CD4-positive, alpha-beta memory T cell (primary cell): ENCODE measurements around the gene SPATA46. TPM values are rescaled to one million over a fixed set of nuclear protein-coding genes. Genes with fewer than 3 reads are reported as not detected.

Source experiments
- CTCF ChIA-PET: fragments of 350-600 bp; sonication (Branson Sonifier 250); formaldehyde crosslinking; loops from one replicate; lab custom pipeline; 2021; ENCODE audit warnings: inconsistent platforms; ENCODE audit not compliant: partially characterized antibody; lab: Charles Lee
- POLR2A ChIA-PET: fragments of 350-600 bp; sonication (Branson Sonifier 250); formaldehyde crosslinking; loops from one replicate; lab custom pipeline; 2021; ENCODE audit not compliant: partially characterized antibody; lab: Charles Lee
- DNase-seq, 5 donors: peaks; one replicate each; pipeline versions ENCODE4 v3.0.0 to v3.0.0-alpha.2; 2020 to 2022; ENCODE audit warnings: mixed read lengths in 1 of 5
- H3K27ac ChIP-seq: one replicate; pipeline ENCODE4 v1.7.0; 2013; ENCODE audit warnings: low read depth, low read length
- H3K27me3 ChIP-seq: 2 replicates; pipeline ENCODE4 v1.7.0; 2013; ENCODE audit warnings: mild to moderate bottlenecking, low read length, moderate library complexity; ENCODE audit not compliant: insufficient read depth
- H3K36me3 ChIP-seq: 2 replicates; pipeline ENCODE4 v1.7.0; 2013; ENCODE audit warnings: mild to moderate bottlenecking, low read length, moderate library complexity; ENCODE audit not compliant: insufficient read depth
- H3K4me1 ChIP-seq: 2 replicates; pipeline ENCODE4 v1.7.0; 2013; ENCODE audit warnings: mild to moderate bottlenecking, low read length, moderate library complexity; ENCODE audit not compliant: insufficient read depth
- H3K4me3 ChIP-seq, 2 donors: one replicate each; pipeline ENCODE4 v1.7.0; 2013; ENCODE audit warnings: low read length in 2 of 2, mild to moderate bottlenecking in 1 of 2
- H3K9me3 ChIP-seq, 2 donors: one replicate each; pipeline ENCODE4 v1.7.0; 2013; ENCODE audit warnings: low read length in 2 of 2, control low read depth in 1 of 2; ENCODE audit not compliant: control insufficient read depth in 1 of 2
- H3K27ac Mint-ChIP-seq, 7 donors: one replicate each; pipeline ENCODE4 v1.8.0; 2020 to 2021; ENCODE audit warnings: mixed read lengths in 7 of 7, mild to moderate bottlenecking in 6 of 7, inconsistent platforms in 3 of 7, moderate library complexity in 3 of 7
- H3K27me3 Mint-ChIP-seq, 2 donors: one replicate each; pipeline ENCODE4 v1.8.0; 2020 to 2021; ENCODE audit warnings: mixed read lengths in 2 of 2
- H3K36me3 Mint-ChIP-seq, 2 donors: one replicate each; pipeline ENCODE4 v1.8.0; 2020 to 2021; ENCODE audit warnings: mixed read lengths in 2 of 2, inconsistent platforms in 1 of 2, mild to moderate bottlenecking in 1 of 2
- H3K4me1 Mint-ChIP-seq, 4 donors: one replicate each; pipeline ENCODE4 v1.8.0; 2020 to 2021; ENCODE audit warnings: mixed read lengths in 4 of 4, mild to moderate bottlenecking in 1 of 4
- H3K4me3 Mint-ChIP-seq, 8 donors: one replicate each; pipeline ENCODE4 v1.8.0; 2020 to 2021; ENCODE audit warnings: mixed read lengths in 8 of 8, mild to moderate bottlenecking in 7 of 8, moderate library complexity in 6 of 8, inconsistent platforms in 3 of 8
- H3K9me3 Mint-ChIP-seq, 8 donors: one replicate each; pipeline ENCODE4 v1.8.0; 2020 to 2021; ENCODE audit warnings: mixed read lengths in 8 of 8, mild to moderate bottlenecking in 5 of 8, inconsistent platforms in 3 of 8, moderate library complexity in 1 of 8
- intact Hi-C: fragments of 100-400 bp; cut with micrococcal nuclease; formaldehyde crosslinking; loops from one replicate; pipeline ENCODE4 v1.15.1; 2023
- polyA plus RNA-seq, 2 donors: library from polyadenylated mRNA; unstranded; fragments of 300-500 nt; fragmentation: Illumina TruSeq; gene quantifications; one replicate each; pipeline ENCODE4 v1.2.3, GENCODE V29; 2021
- total RNA-seq, 2 experiments: library from RNA; stranded (reverse); gene quantifications; one replicate each; pipeline ENCODE4 v1.2.3, GENCODE V29; 2021

Gene SPATA46
- total and polyA plus RNA-seq, 4 experiments from 2014 or later, result not detected

DNA sequence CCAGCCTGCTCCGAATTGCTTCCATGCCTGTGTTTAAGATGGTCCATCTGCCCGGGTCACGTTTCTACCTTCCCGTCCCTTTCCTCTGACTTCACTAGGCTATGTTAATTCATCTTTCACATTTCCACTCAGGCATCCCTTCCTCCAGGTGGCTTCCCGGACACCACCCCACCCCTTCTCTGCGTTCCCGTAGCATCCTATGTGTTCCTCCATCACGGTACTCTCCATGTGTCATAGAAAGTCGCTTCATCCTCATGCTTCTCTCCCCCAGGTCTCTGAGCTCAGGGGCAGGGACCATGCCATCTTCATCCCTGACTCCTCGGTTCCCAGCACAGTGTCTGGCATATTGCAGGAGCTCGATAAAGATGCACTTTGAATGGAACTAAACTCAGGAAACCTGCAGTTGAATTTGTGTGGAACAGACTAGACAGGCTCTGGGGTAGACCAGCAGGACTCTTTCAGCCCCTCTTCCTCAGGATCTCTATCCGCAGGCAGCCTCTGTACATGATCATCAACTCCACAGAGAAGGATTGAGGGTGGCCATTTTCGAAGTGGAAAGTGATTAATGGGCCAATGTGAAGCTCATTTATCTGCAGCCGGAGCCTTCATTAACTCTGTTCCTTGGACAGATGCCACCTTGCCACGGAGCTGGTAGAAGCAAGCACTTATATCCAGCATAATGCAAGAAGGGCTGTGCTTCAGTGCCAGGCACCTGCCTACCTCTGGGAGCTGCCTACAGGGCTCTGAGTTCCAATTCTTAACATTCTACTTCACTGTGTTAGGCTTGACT, 13.9 kb upstream of the SPATA46 start:
- H3K36me3 ChIP-seq, result no peaks in the 10 kb centered on the region
- H3K4me1 ChIP-seq, result no peaks in the 10 kb centered on the region
- H3K36me3 Mint-ChIP-seq, result no peaks in the 10 kb centered on the region
- no peaks in the 10 kb centered on the region for H3K9me3 ChIP-seq
- no peak overlapping the region for H3K4me3 ChIP-seq
- H3K9me3 Mint-ChIP-seq, result no peaks in the 10 kb centered on the region
- H3K4me1 Mint-ChIP-seq, result peaks cover 0 to 6% (median 0%) of the 10 kb centered on the region in 4 donors
- H3K4me3 Mint-ChIP-seq, result no peak overlapping the region
- H3K27me3 ChIP-seq, result no peaks in the 10 kb centered on the region
- POLR2A ChIA-PET, result no interaction called here
- DNase-seq, result no peak
- H3K27me3 Mint-ChIP-seq, result peaks cover 7 to 20% of the 10 kb centered on the region in 2 donors
- CTCF ChIA-PET, result interaction anchor here (1.4 to 2.0 kb wide), 3 partner anchors 8 to 19 kb away, joined by 3 to 5 read pairs (median 4); no protein-coding TSS in a partner anchor
- H3K27ac ChIP-seq, result no peak overlapping the region
- intact Hi-C loops, result loop anchor here (5.0 kb wide), 2 partner anchors 528 to 598 kb away; no protein-coding TSS in a partner anchor
- no peak overlapping the region for H3K27ac Mint-ChIP-seq

GRCh38 chr1:162389971-162390370, 13.3 kb upstream of the SPATA46 start:
- Histone ChIP-seq H3K4me3 (no peak overlapping the region), H3K9me3 (no peaks in the 10 kb centered on the region), H3K4me1 (no peaks in the 10 kb centered on the region), H3K36me3 (no peaks in the 10 kb centered on the region), H3K27me3 (no peaks in the 10 kb centered on the region), H3K27ac (no peak overlapping the region)
- intact Hi-C loops, result loop anchor here (5.0 kb wide), 2 partner anchors 528 to 598 kb away; no protein-coding TSS in a partner anchor
- no peak overlapping the region for H3K4me3 Mint-ChIP-seq
- no peaks in the 10 kb centered on the region for H3K9me3 Mint-ChIP-seq
- H3K4me1 Mint-ChIP-seq, result peaks cover 0 to 6% (median 0%) of the 10 kb centered on the region in 4 donors
- H3K36me3 Mint-ChIP-seq, result no peaks in the 10 kb centered on the region
- POLR2A ChIA-PET, result no interaction called here
- H3K27me3 Mint-ChIP-seq, result peaks cover 7 to 20% of the 10 kb centered on the region in 2 donors
- DNase-seq, result no peak
- CTCF ChIA-PET, result interaction anchor here (1.4 kb wide), 1 partner anchor 11 kb away, joined by 3 read pairs; no protein-coding TSS in a partner anchor
- H3K27ac Mint-ChIP-seq, result no peak overlapping the region

DNA sequence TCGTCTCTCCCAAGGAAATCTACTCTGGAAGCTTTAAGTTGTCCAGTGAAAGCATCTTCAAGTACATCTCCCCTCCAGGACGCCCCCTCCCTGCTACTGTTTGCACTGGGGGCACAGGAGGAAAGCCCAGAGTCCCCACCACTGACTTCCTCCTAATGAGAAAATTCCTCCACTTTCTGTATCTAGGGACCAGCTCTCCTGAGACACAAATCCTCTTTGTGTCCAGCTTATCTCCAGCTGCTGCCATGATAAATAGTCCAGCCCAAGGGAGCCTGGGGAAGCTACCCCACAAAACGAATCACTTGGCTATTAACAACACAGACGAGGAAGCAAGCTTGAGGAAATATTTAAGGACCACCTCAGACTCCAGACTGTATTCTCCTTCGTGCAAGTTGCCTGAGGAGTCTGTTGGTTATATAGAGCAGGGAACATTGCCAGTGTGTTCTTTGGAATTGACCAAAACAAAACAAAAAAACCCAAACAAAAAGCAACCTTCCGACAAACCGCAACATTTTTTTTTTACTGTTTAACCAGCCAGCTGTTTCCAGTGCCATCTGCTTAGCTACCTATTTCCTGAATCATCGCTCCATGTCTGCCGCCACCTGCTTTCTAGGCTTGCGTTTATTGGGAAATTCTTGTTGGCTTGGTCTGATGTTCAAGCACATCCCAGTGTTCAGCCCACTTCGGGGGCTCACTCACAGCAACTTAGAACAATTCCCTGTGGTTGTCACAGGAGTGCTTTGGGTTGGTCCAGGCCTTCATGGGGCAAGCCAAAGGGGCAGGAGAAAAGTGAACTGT, 12.6 kb upstream of the SPATA46 start:
- no peak overlapping the region for H3K4me3 ChIP-seq
- H3K36me3 ChIP-seq, result no peaks in the 10 kb centered on the region
- Mint-ChIP-seq H3K4me3 (no peak overlapping the region), H3K36me3 (no peaks in the 10 kb centered on the region), H3K27ac (no peak overlapping the region), H3K27me3 (peaks cover 7 to 20% of the 10 kb centered on the region in 2 donors), H3K4me1 (peaks cover 0 to 6% (median 0%) of the 10 kb centered on the region in 4 donors), H3K9me3 (no peaks in the 10 kb centered on the region)
- H3K27ac ChIP-seq, result no peak overlapping the region
- DNase-seq, result no peak
- intact Hi-C loops, result no loop called here
- no peaks in the 10 kb centered on the region for H3K9me3 ChIP-seq
- ChIA-PET CTCF (interaction anchor here (0.8 to 1.4 kb wide), 2 partner anchors 12 to 333 kb away, joined by 3 read pairs; no protein-coding TSS in a partner anchor), POLR2A (no interaction called here)
- no peaks in the 10 kb centered on the region for H3K27me3 ChIP-seq
- no peaks in the 10 kb centered on the region for H3K4me1 ChIP-seq

- H3K27ac Mint-ChIP-seq, result no peak overlapping the region
- Histone ChIP-seq H3K4me1 (no peaks in the 10 kb centered on the region), H3K9me3 (no peaks in the 10 kb centered on the region), H3K27me3 (no peaks in the 10 kb centered on the region), H3K27ac (no peak overlapping the region), H3K36me3 (no peaks in the 10 kb centered on the region), H3K4me3 (no peak overlapping the region)
- H3K4me3 Mint-ChIP-seq, result no peak overlapping the region
- ChIA-PET CTCF (no interaction called here), POLR2A (no interaction called here)
- peaks cover 0 to 6% (median 0%) of the 10 kb centered on the region in 4 donors for H3K4me1 Mint-ChIP-seq
- no peaks in the 10 kb centered on the region for H3K36me3 Mint-ChIP-seq
- no peak for DNase-seq
- no peaks in the 10 kb centered on the region for H3K9me3 Mint-ChIP-seq
- intact Hi-C loops, result no loop called here
- H3K27me3 Mint-ChIP-seq, result peaks cover 8 to 20% of the 10 kb centered on the region in 2 donors
Observed at GRCh38 chr1:162388615-162389014, 12.0 kb upstream of the SPATA46 start.

DNA sequence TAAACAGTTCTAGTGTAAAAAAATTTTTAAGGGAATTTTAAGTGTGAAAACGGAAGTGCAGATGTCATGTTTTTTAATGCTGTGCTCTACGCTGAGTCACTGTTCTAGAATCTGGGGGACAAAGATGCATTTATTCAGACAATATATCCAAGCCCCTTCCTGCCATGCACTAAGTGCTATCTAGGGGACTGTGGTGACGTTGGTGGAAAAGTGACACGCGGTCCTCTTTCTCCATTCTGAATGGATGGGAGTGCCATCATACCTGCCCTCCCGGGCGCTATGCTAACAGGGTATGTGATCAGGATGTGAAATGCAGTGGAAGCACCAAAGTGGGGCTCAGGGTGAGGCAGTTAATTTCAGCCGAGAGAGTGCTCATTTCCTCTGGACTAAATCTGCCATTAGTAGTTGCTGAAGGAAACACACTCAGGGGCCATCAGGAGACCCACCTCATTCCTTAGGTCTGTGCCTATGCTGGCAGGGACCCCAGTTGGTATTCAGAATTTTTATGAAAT, 11.5 kb upstream of the SPATA46 start:
- Histone ChIP-seq H3K27ac (no peak overlapping the region), H3K36me3 (no peaks in the 10 kb centered on the region), H3K9me3 (no peaks in the 10 kb centered on the region), H3K27me3 (no peaks in the 10 kb centered on the region), H3K4me3 (no peak overlapping the region), H3K4me1 (no peaks in the 10 kb centered on the region)
- no peak overlapping the region for H3K27ac Mint-ChIP-seq
- intact Hi-C loops, result no loop called here
- H3K4me1 Mint-ChIP-seq, result peaks cover 0 to 6% (median 0%) of the 10 kb centered on the region in 4 donors
- no peak overlapping the region for H3K4me3 Mint-ChIP-seq
- POLR2A ChIA-PET, result no interaction called here
- peaks cover 8 to 20% of the 10 kb centered on the region in 2 donors for H3K27me3 Mint-ChIP-seq
- CTCF ChIA-PET, result no interaction called here
- no peak for DNase-seq
- no peaks in the 10 kb centered on the region for H3K36me3 Mint-ChIP-seq
- no peaks in the 10 kb centered on the region for H3K9me3 Mint-ChIP-seq

DNA sequence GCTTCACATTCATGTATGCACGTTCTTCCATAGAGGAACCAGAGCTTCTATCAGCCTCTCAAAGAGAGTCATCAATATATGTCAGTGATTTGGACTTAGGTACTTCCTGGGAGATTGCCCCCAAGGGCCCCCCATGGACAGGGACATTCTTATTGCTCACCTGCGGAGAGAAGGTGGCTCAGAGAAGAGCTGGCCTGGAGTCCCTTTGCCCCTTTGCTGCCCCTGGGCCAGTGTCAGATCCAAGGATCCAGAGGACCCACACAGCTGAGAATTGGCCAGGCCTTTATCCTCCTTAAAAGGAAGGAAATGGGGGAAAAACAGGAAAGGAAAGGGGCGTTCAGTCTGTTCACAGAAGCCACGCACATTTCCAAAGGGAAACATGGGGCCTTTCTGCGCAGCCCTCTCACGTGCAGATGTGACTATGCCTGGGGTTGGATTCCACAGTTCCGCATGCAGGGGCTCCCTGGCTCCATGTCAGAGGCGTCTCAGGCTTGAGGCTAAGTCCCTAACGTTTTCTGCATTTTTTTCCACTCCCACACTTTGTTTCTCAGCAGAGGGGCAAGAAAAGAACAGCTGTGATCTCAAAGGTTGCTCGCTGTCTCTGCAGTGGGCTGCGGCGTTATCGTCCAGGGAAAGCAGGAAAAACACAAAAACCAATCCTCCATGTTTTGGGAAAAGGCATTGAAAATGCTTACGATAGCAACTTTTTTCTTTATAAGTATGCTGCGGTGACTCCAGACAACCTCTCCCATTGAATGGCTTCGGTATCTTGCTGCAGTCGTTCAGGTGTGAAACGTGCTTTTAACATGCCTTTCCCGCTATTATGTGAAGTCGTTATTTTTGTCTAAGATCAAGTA, 10.8 kb upstream of the SPATA46 start:
- no peak overlapping the region for H3K4me3 Mint-ChIP-seq
- Histone ChIP-seq H3K36me3 (no peaks in the 10 kb centered on the region), H3K4me1 (no peaks in the 10 kb centered on the region), H3K27ac (no peak overlapping the region), H3K9me3 (no peaks in the 10 kb centered on the region), H3K27me3 (no peaks in the 10 kb centered on the region), H3K4me3 (no peak overlapping the region)
- ChIA-PET POLR2A (no interaction called here), CTCF (no interaction called here)
- no peak overlapping the region for H3K27ac Mint-ChIP-seq
- no peaks in the 10 kb centered on the region for H3K9me3 Mint-ChIP-seq
- intact Hi-C loops, result no loop called here
- H3K36me3 Mint-ChIP-seq, result no peaks in the 10 kb centered on the region
- no peak for DNase-seq
- peaks cover 7 to 20% of the 10 kb centered on the region in 2 donors for H3K27me3 Mint-ChIP-seq
- peaks cover 0 to 6% (median 0%) of the 10 kb centered on the region in 4 donors for H3K4me1 Mint-ChIP-seq
